Keratinocyte (primary cell): ENCODE results near the gene ADRM1.

Experiments used
- EZH2 ChIP-seq: IDR thresholded peaks from one replicate; pipeline ENCODE4 v1.6.1; 2012; ENCODE audit warnings: inconsistent platforms, mild to moderate bottlenecking, low read length, moderate library complexity
- TF ChIP-seq, protein P1 (sequence below), 3 experiments: IDR thresholded peaks in 1 of 3; conservative IDR thresholded peaks in 1 of 3; optimal IDR thresholded peaks in 1 of 3; 2 replicates in 2 of 3; 3 replicates in 1 of 3; pipeline versions ENCODE3 to v1.5.1; 2011; ENCODE audit warnings: low read length in 3 of 3, mild to moderate bottlenecking in 3 of 3, moderate library complexity in 2 of 3, control low read depth in 1 of 3, inconsistent platforms in 1 of 3; ENCODE audit not compliant: insufficient read depth in 2 of 3; ENCODE audit errors: extremely low read depth in 1 of 3

DNA sequence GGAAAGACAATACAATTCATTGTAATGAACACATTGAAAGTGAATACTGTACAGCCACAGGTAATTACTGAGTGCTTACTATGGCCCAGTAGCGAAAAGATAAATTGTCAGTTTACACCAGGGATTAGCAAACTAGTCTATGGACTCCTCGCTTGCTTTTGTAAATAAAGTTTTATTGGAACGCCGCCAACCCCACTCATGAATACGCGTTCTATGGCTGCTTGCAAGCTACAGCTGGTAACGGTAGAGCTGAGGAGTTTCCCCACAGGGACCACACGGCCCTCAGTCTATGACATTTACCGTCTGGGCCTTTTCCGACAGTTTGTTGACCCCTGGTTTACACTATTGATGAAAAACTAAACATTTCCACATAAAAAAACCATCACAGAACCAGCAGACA, 40.1 kb downstream of the ADRM1 start:
- TF ChIP-seq, protein P1, sequence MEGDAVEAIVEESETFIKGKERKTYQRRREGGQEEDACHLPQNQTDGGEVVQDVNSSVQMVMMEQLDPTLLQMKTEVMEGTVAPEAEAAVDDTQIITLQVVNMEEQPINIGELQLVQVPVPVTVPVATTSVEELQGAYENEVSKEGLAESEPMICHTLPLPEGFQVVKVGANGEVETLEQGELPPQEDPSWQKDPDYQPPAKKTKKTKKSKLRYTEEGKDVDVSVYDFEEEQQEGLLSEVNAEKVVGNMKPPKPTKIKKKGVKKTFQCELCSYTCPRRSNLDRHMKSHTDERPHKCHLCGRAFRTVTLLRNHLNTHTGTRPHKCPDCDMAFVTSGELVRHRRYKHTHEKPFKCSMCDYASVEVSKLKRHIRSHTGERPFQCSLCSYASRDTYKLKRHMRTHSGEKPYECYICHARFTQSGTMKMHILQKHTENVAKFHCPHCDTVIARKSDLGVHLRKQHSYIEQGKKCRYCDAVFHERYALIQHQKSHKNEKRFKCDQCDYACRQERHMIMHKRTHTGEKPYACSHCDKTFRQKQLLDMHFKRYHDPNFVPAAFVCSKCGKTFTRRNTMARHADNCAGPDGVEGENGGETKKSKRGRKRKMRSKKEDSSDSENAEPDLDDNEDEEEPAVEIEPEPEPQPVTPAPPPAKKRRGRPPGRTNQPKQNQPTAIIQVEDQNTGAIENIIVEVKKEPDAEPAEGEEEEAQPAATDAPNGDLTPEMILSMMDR (optimal IDR thresholded peaks at IDR 0.05 in 1 of 3, IDR thresholded peaks at IDR 0.05 in 1 of 3, conservative IDR thresholded peaks at IDR 0.05 in 1 of 3; ENCODE audit: extremely low read depth in 1 of 3, insufficient read depth in 2 of 3, low read length in 3 of 3), result no peak
- no peak for TF ChIP-seq EZH2
